H54 (cell line): ENCODE results near the gene MADD.

Experiments
- DNase-seq: peaks from one replicate; pipeline ENCODE4 v3.0.0; 2011; ENCODE audit warnings: low spot score, mixed read lengths; ENCODE audit not compliant: insufficient read length
- FAIRE-seq: peaks from 3 replicates; lab custom pipeline; 2011; peaks lifted over from hg19 to GRCh38; lab: Jason Lieb, UNC
- POLR2A ChIP-seq: IDR thresholded peaks from 2 replicates; pipeline ENCODE4 v1.6.1; 2011; ENCODE audit warnings: low read depth, mild to moderate bottlenecking, low read length

Gene MADD

DNA sequence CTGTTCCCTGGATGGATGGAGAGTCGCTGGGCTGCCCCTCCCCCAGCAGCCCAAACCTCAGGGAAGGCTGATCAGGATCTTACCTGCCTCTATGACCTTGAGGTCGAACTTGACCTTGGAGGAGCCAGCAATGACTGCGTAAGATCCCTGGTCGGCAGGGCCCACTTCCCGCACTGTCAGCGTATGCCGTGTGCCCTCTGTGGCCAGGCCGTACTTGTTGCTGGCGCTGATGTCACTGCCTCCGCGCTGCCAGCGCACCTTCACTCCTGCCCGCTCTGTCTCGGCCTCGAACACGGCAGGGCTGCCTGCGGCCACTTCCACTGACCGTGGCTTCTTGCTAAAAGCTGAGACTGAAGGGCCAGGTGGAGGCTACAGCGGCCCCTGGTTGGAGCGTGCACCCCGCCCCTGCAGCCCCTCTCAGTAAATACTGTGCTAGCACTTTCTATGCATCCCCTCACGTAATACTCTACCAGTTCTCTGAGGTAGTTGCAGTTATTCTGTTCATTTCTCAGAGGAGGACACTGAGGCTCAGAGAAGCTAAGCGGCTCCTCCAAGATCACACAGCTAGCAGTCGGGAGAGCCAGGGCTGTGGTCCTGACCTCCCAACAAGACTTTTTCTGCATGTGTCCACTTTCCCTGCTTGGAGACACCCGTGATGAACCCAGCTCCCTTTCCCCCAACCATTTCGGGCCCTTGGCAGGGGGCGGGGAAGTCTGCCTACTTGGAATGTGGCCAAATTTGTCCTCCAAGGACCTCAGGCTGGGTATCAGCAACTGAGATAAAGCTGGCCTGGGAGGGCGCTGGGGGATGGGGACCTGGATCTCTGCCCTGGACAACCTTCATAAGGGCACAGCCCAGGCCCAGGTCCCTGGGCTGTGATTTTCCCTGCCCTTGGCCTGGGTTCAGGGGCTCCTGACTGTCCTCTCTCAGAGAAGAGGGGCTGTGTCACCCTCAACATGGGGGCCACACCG lies 81.5 kb downstream of the MADD start:
- no peak for FAIRE-seq
- no peak for TF ChIP-seq POLR2A
- DNase-seq = no peak

DNA sequence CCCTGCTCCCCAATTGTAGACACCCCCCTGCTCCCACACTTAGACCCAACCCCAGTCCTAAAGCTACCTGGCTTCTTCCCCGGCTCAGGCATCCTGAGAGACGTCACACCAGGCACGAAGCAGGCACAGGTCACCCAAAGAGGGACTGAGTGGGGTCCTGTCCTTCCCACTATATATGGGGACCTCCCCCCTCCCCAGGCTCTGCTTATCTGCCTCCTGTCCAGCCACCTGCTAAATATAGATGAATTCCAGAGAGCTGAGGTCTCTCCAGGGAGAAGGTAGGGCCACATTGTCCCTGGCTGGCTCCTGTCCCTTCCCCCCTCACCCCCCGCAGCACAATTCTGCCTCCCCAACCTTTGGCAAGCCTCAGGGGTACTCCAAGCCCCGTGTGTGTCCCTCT lies 82.6 kb downstream of the MADD start, which contains the start of gene MYBPC3:
TSS of gene MYBPC3 (minus strand) at position 147 of the 400 bp plus-strand sequence. CDS start at position 92, 55 bp downstream.
- TF ChIP-seq POLR2A = no peak
- FAIRE-seq (no peak), DNase-seq (no peak)

DNA sequence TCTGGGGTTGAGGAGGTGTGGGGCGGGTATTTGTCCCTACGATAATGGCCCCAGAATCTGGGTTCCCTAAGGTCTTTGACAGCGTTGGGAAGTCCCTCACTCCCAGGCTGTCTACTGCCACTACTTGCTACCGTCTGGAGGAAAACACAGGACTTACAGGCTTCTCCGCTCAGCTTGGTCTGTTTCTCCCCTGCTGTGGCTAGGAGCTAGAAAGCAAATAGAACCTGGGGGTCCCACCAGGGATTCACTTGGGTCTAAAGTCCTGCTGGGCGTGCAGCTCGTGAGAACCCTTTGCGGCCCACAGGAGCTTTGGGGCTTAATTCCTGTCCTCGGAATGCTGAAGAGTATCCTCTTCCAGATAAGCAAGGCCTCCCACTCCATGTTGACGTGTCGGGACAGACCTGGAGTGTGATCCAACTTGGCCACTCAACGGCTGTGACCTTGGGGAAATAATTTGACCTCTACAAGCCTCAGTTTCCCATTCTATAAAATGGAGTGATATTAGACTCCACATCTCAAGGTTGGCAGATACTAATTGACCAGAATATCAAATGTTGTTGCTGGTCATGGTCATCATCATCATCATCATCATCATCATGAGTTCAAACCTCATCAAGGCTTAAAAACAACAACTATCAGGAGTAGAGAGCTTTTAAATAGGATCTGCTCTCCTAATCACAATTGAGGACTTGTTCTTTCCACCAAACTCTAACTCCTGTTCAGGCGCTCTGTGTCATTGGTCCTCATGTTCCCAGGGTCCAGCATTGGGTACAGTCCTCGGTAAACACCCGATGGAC lies 84.2 kb downstream of the MADD start:
- TF ChIP-seq POLR2A = no peak
- no peak for DNase-seq
- no peak for FAIRE-seq

DNA sequence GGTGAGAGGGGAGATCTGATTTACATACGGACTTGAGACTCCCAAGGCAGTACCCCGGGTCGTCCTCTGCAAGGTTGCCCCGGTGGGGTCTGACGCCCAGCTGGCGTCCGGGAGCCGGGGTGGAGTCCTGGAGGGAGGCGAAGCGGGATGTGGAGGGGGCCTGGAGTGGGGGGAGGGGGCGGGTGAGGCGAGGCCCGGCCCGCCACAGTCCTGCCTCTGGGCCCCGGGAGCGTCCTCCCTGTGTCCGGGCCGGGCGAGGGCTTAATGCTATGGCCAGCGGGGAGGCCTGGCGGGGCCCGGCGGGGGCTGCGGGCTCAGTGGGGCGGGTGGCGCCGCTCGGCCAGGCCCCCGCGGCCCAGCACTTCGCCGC lies 85.0 kb downstream of the MADD start:
- FAIRE-seq (no peak), DNase-seq (no peak)
- TF ChIP-seq POLR2A = no peak

DNA sequence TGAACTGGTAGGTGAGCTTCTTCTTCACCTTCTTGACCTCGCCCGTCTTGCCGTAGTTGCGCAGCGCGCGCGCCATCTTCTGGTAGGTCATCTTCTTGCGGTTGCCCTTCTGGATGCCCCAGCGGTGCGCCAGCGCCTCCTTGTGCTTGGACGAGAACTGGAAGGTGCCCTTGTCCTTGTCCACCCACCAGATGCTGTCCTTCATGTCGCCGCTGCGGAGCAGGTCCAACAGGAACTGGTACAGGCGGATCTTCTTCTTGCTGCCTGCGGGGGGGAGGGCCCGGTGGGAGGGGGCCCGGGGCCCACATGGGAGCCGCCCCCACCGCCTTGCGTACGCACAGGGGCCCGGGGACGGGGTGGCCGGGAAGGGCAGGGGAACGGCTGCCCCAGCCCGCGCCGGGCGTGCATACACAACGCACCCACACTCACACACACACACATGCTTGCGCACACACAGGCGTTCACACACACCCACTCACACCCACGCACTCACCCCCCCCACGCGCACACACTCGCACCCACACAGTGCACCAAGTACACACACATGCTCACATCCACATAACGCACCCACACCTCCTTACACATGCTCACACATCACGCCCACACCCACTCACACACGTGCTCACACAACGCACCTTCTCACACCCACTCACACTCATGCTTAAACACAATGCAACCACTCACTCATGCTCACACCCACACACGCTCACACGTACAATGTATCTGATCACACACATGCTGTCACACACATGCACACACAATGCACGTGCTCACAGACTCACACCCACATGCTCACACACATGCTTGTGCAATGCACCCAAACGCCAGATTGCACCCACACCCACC lies 85.6 kb downstream of the MADD start:
- FAIRE-seq = no peak
- no peak; the same call in 1 of the 2 replicates for TF ChIP-seq POLR2A
- DNase-seq = peak; percentile 95

DNA sequence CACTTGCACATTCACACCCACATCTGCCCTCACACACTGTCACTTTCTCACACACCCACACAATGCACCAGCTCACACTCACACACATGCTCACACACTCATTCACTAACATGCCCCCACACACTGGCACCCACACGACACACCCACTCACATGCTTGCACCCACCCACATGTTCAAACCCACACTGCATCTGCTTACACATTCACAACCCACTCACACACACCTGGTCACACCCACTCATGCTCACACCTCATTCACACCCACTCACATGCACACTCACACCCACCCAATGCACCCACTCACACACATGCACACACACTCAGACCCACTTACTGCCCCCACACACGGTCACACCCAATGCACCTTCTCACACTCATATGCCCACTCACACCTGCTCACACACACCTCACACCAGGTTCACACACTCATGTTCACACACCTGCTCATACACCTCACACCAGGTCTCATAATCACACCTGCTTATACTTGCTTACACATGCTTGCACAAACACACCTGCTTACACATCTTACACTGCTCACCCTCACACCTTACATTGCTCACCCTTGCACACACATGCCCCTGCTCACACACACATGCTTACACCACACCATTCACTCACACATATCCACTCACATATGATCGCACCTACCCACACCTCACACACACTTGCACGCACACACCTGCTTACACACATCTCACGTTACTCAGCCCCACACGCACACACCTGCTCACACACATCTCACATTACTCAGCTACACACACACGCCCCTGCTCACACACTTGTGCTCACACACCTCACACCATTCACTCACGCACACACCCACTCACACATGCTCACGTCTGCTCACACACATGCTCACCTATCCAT lies 86.4 kb downstream of the MADD start:
- FAIRE-seq = no peak
- no peak for TF ChIP-seq POLR2A
- no peak for DNase-seq

DNA sequence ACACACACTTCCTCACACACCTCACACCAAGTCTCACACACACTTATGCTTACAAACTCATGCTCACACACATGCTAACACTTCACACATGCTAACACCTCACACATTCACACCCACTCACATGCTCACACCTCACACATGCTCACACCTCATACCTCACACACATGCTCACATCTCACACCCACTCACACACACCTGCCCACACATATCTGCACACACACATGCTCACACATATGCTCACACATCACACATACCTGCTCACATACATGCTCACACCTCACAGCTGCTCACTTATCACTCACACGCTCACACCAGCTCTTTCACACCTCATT lies 87.0 kb downstream of the MADD start:
- no peak for TF ChIP-seq POLR2A
- DNase-seq (no peak), FAIRE-seq (no peak)

DNA sequence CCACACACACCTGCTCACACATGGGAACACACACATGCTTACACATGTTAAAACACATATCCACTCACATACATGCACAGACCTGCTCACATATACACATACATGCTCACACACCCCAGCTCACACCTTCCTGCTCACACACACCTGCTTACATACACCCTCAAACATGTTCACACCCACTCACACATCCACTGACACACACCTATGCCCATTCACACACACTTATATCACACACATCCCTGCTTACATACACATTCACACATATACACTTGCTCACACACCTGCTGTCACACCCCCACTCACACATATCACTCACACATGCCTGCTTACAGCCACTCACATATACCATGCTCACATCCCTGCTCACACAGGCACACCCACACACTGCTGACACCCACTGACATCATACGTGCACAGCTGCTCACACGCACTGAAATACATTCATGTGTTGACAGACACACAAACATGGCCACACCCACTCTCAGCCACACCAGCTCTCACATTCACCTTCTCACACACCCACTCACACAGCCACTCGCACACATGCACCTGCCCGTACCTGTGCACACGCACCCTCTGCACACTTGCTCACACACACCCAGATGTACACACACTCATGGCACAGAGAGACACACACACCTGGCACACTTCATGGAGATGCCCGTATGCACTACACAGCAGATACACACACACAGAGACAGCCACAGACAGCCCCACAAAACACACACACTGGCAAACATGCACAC lies 88.2 kb downstream of the MADD start:
- FAIRE-seq = no peak
- DNase-seq = no peak
- no peak for TF ChIP-seq POLR2A

DNA sequence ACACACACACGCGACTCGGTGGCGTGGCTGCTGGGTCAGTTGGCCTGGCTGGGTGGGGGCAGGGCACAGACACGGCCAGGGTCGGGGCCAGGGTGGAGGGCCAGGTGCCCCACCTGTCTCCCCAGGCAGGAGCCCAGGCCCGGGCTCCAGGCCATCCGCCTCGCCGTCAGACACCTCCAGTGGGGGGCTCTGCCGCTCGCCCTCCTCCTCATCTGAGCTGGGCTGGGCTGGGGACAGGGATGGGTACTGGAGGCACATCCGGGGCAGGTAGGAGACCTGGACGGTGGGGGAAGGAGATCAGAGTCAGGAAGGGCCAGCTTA lies 88.8 kb downstream of the MADD start:
- DNase-seq (no peak), FAIRE-seq (no peak)
- TF ChIP-seq POLR2A = no peak

DNA sequence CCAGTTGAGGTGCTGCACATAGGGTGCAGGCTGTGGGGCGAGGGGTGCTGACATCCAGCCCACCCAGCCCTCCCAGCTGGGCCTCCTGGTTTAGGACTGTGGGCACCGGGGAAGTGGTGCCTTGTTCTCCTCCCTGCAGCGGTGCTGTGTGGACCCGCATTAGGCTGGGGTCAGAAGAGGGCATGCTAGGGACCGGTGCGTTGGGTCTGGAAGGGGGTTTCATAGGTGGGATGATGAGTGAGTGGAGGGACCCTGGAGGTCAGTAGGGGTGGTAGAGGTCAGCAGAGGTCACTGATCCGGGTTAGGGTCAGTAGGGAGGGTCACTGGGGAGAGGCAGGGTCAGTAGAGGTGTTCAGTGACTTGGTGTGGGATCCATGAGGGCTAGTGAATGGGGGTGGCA lies 89.2 kb downstream of the MADD start:
- no peak for FAIRE-seq

DNA sequence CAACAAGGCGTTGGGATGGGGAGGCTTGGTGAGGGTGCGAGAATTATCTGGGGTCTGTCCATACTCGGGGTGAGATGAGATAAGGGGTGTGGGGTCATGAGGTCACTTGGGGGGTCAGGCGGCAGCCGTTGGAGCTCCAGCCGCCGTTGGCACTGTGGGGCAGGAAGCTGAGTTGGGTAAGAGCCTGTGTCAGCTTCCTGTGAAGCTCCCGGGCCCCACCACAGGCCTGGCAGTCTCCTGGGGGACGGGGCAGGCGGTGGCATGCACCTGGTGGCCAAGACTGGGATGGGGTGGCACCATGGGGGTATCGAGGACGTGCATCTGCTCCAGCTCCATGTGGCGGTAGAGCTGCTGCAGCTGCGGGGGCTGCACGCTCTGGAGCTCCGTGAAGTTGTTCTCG lies 89.7 kb downstream of the MADD start:
- FAIRE-seq (no peak), DNase-seq (no peak)
- TF ChIP-seq POLR2A = no peak

More for the DNA sequence above, 89.2 kb downstream of the MADD start:
- TF ChIP-seq POLR2A = no peak
- no peak for DNase-seq

DNA sequence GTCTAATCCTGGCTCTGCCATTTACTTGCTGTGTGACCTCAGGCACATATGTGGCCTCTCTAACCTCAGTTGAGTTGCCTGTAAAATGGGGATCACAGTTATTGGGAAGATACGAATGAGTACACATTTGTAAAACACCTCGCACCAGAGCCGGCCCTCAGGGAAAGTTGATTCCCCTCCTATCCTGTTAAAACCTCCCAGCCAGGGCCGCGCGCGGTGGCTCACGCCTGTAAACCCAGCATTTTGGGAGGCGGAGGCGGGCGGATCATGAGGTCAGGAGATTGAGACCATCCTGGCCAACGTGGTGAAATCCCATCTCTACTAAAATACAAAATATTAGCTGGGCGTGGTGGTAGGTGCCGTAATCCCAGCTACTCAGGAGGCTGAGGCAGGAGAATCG lies 90.4 kb downstream of the MADD start:
- TF ChIP-seq POLR2A = no peak
- DNase-seq (no peak), FAIRE-seq (no peak)

DNA sequence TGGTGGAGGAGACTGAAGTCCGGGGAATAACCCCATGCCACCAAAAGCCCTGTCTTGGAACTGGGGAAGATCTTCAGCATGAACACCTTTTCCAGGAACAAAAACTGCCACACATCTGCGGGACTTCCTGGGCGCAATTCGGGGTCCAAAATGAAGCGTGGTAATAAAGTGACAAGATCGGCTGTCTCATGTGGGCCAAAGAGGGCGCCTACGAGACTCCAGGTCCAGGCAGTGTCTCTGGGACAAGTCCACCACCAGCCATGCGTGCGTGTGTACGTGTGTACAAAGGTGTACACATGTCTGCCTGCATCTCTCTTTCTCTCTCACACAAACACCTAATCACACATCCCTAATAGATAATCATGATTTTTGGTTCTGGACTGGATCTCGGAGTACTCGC lies 91.5 kb downstream of the MADD start:
- DNase-seq (no peak), FAIRE-seq (no peak)

More for the DNA sequence above, 91.5 kb downstream of the MADD start:
- no peak for TF ChIP-seq POLR2A
